Tibial nerve (tissue), 4 donors: ENCODE data around the gene FBXO15. TPM values are rescaled to one million over a fixed set of nuclear protein-coding genes. Genes with fewer than 3 reads are reported as not detected.
A peak's percentile ranks its signal among the peaks of the same experiment; 100 is the strongest.

Experiments used
- DNase-seq, 2 donors: peaks; one replicate each; pipeline ENCODE4 v3.0.0-alpha.2; 2019; ENCODE audit warnings: low spot score in 2 of 2
- H3K27ac ChIP-seq, 4 donors: fragments of 200-600 bp; sonication (generic) in 3 of 4; one replicate each; pipeline ENCODE4 v1.5.1; 2017 to 2019; ENCODE audit warnings: mild to moderate bottlenecking in 1 of 4
- H3K27me3 ChIP-seq, 2 donors: fragments of 200-600 bp; sonication (generic) in 1 of 2; one replicate each; pipeline versions ENCODE4 v1.5.1 to v1.6.0; 2017 to 2019
- H3K36me3 ChIP-seq, 3 donors: fragments of 200-600 bp; sonication (generic); one replicate each; pipeline ENCODE4 v1.5.1; 2018 to 2019
- H3K4me1 ChIP-seq, 4 donors: fragments of 200-600 bp; sonication (generic) in 3 of 4; one replicate each; pipeline ENCODE4 v1.5.1; 2017 to 2019
- H3K4me3 ChIP-seq, 4 donors: fragments of 200-600 bp; sonication (generic) in 3 of 4; one replicate each; pipeline ENCODE4 v1.5.1; 2017 to 2019; ENCODE audit warnings: mild to moderate bottlenecking in 1 of 4, moderate library complexity in 1 of 4
- H3K9me3 ChIP-seq, 4 donors: fragments of 200-600 bp; sonication (generic) in 3 of 4; one replicate each; pipeline ENCODE4 v1.5.1; 2017 to 2019
- EP300 ChIP-seq, 2 donors: sonication (generic); formaldehyde crosslinking; IDR thresholded peaks; one replicate each; pipeline ENCODE4 v1.6.1; 2017; ENCODE audit warnings: antibody characterized with exemption in 2 of 2, mild to moderate bottlenecking in 1 of 2
- POLR2A ChIP-seq, 2 donors: fragments of 450-650 bp; IDR thresholded peaks; one replicate each; pipeline ENCODE4 v1.6.1; 2017; ENCODE audit warnings: antibody characterized with exemption in 2 of 2, mild to moderate bottlenecking in 2 of 2, moderate library complexity in 2 of 2
- WGBS, 2 donors: methylation state at CpG; one replicate each; pipeline ENCODE4 v1.1.5; 2018; 5-methylcytosine and 5-hydroxymethylcytosine counted together
- total RNA-seq, 4 donors: library from RNA; depleted of rRNA; stranded (reverse); fragments of >200 nt; gene quantifications; one replicate each; pipeline ENCODE4 v1.1.0, GENCODE V29; 2016
- TF ChIP-seq, protein P1 (sequence below), 5 experiments: fragments of 200-600 bp in 3 of 5; fragments of 450-650 bp in 2 of 5; sonication (generic) in 3 of 5; IDR thresholded peaks; one replicate each; pipeline ENCODE4 v1.5.1; 2016 to 2019; ENCODE audit warnings: antibody characterized with exemption in 5 of 5, mild to moderate bottlenecking in 3 of 5, moderate library complexity in 2 of 5

The FBXO15 gene
- total RNA-seq, 4 donors from 2014 or later, result 1.0 to 4.4 (median 1.4) TPM

DNA sequence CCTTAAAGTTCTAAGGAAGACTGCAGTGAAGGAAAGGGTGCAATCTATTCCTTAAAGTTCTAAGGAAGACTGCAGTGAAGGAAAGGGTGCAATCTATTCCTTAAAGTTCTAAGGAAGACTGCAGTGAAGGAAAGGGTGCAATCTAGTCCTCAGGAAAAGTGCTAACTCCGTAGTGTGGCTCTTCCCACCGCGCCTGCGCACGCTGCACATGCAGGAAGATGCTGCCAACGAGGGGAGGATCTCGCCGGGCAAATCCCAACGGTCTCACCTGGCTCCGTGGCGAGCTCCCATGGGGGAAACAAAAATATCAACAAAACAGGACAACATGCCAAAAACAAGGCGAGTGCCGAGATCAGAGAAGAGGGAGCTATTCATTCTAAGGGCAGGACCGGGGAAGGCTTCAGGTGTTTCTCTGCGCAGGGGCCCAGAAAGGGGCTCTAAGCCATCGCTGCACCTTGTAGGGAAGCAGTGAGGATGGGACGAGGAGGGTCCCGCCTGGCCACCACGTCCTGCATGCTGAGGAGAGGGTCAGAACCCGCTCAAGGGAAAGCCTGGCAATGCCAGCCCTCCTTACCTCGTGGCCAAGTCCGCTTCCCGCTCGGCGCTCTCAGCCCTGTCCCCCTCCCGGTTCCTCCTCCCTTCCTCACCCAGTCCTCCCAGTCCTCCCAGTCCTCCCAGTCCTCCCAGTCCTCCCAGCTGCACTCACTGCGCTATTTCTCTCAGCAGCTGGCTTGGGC, 25.2 kb upstream of the FBXO15 start:
- peak overlapping the region in 1 of 4 donors; percentile 6 for H3K4me3 ChIP-seq
- DNase-seq, result no peak
- H3K27me3 ChIP-seq, result peaks cover 0 to 5% of the 10 kb centered on the region in 2 donors
- no peak overlapping the region for H3K27ac ChIP-seq
- 85 to 86% methylated on average over 27 of the region's 27 CpGs for WGBS, 2 donors
- no peaks in the 10 kb centered on the region for H3K36me3 ChIP-seq
- TF ChIP-seq, protein P1, sequence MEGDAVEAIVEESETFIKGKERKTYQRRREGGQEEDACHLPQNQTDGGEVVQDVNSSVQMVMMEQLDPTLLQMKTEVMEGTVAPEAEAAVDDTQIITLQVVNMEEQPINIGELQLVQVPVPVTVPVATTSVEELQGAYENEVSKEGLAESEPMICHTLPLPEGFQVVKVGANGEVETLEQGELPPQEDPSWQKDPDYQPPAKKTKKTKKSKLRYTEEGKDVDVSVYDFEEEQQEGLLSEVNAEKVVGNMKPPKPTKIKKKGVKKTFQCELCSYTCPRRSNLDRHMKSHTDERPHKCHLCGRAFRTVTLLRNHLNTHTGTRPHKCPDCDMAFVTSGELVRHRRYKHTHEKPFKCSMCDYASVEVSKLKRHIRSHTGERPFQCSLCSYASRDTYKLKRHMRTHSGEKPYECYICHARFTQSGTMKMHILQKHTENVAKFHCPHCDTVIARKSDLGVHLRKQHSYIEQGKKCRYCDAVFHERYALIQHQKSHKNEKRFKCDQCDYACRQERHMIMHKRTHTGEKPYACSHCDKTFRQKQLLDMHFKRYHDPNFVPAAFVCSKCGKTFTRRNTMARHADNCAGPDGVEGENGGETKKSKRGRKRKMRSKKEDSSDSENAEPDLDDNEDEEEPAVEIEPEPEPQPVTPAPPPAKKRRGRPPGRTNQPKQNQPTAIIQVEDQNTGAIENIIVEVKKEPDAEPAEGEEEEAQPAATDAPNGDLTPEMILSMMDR (IDR thresholded peaks at IDR 0.05), result no peak
- TF ChIP-seq POLR2A (IDR thresholded peaks at IDR 0.05) (no peak), EP300 (IDR thresholded peaks at IDR 0.05) (no peak)
- no peaks in the 10 kb centered on the region for H3K9me3 ChIP-seq
- no peaks in the 10 kb centered on the region for H3K4me1 ChIP-seq

DNA sequence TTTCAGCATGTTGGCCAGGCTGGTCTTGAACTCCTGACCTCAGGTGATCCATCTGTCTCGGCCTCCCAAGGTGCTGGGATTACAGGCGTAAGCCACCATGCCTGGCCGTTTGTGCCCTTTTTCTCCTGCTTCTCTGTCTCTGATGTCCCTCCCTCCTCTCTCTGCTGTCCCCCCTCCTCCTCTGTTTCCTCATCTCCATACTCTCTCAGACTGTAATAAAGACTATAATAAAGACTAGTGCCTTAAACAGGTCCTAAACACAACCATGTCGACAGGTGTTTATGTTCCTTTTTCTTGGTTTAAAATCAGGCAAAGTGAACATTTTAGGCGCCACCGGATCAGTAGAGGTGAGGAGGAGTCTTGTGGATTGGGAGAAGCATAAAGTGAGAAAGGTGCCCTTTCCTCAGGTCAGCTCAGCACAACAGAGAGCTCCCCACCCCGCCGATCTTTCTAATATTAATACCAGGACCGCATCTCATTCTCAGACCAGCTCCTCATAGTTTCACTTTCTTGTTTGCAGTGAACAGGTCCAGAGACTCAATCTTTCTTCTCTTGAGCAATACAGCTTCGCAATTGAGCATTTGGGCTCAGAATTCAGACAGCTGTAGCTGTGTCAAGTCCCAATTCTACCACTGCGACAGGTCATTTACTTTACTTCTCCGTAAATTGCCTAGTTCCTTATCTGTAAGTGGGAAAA, 24.4 kb upstream of the FBXO15 start:
- 76 to 86% methylated on average over 12 of the region's 12 CpGs for WGBS, 2 donors
- H3K27me3 ChIP-seq, result peaks cover 0 to 5% of the 10 kb centered on the region in 2 donors
- H3K27ac ChIP-seq, result no peak overlapping the region
- no peak for DNase-seq
- peak overlapping the region in 1 of 4 donors; percentile 6 for H3K4me3 ChIP-seq
- H3K9me3 ChIP-seq, result no peaks in the 10 kb centered on the region
- TF ChIP-seq, protein P1 (IDR thresholded peaks at IDR 0.05), result no peak
- TF ChIP-seq POLR2A (IDR thresholded peaks at IDR 0.05) (no peak), EP300 (IDR thresholded peaks at IDR 0.05) (no peak)
- H3K4me1 ChIP-seq, result no peaks in the 10 kb centered on the region
- H3K36me3 ChIP-seq, result no peaks in the 10 kb centered on the region

DNA sequence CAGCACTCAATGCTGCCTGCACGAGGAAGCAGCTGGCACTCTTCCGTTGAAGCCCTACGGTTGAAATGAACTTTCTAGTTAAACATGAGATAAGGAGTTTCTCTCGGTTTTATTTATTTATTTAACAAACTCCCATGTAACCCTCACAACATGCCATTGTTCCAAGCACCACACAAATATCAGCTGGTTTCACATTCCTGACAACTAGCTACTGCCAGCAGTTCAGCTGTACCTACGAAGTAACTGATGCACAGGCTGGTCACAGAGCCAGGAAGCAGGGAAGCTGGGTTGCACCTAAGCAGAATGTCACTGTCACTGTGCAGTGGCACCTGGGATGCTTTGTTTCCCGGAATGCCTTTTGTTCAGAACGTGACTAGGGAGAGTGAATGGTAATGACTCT, 18.8 kb upstream of the FBXO15 start:
- H3K4me1 ChIP-seq, result no peaks in the 10 kb centered on the region
- WGBS, 2 donors, result 68 to 70% methylated on average over 7 of the region's 7 CpGs
- peaks cover 0 to 12% (median 0%) of the 10 kb centered on the region in 3 donors for H3K36me3 ChIP-seq
- no peaks in the 10 kb centered on the region for H3K27me3 ChIP-seq
- TF ChIP-seq, protein P1 (IDR thresholded peaks at IDR 0.05), result no peak
- no peak for TF ChIP-seq POLR2A (IDR thresholded peaks at IDR 0.05)
- no peak for TF ChIP-seq EP300 (IDR thresholded peaks at IDR 0.05)
- DNase-seq, result no peak
- no peaks in the 10 kb centered on the region for H3K9me3 ChIP-seq
- H3K4me3 ChIP-seq, result no peak overlapping the region
- H3K27ac ChIP-seq, result no peak overlapping the region

DNA sequence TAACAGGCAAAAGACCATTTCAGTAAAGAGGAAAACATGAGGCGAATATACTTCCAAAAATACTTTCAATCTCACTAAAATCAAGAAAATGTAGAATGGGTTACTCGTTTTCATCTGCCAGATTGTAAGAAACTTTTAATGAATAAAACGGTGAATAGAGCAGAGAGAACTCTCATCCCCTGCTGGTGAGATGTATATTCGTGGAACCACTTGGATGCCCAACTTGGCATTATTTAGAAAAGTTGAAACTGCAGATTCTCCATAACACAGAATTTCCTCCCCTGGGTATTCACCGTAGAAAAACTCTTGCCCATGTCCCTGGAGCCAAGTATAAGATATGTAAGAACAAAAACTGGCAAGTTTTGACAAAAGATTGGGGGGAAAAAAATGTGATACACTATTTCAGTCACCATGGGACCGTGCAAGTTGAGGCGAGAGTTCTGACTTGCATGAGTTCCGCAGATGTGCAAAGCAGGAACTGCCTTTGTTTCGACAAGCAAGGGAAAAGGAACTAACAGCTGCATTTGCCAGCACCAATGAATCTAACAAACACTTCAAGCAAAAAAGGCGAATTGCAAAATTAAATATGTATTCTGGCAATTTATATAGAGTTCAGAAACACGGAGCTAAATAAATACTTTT, 15.5 kb upstream of the FBXO15 start:
- no peaks in the 10 kb centered on the region for H3K27me3 ChIP-seq
- no peaks in the 10 kb centered on the region for H3K9me3 ChIP-seq
- no peak overlapping the region for H3K27ac ChIP-seq
- no peak for DNase-seq
- 72 to 78% methylated on average over 11 of the region's 11 CpGs for WGBS, 2 donors
- H3K4me1 ChIP-seq, result no peaks in the 10 kb centered on the region
- TF ChIP-seq POLR2A (IDR thresholded peaks at IDR 0.05) (no peak), EP300 (IDR thresholded peaks at IDR 0.05) (no peak)
- TF ChIP-seq, protein P1 (IDR thresholded peaks at IDR 0.05), result no peak
- H3K4me3 ChIP-seq, result no peak overlapping the region
- peaks cover 0 to 45% (median 0%) of the 10 kb centered on the region in 3 donors for H3K36me3 ChIP-seq
